Bone marrow (tissue), 2 donors: ENCODE measurements around the gene ATXN3.
"Not testable (repeated sequence)": the region's sequence is repeated elsewhere in the genome, so short reads cannot be mapped to it uniquely, and the experiment has no call there.

Source experiments
- DNase-seq, 2 donors: peaks; one replicate each; lab custom pipeline; 2025; lab: John Stamatoyannopoulos, UW

The ATXN3 gene

DNA sequence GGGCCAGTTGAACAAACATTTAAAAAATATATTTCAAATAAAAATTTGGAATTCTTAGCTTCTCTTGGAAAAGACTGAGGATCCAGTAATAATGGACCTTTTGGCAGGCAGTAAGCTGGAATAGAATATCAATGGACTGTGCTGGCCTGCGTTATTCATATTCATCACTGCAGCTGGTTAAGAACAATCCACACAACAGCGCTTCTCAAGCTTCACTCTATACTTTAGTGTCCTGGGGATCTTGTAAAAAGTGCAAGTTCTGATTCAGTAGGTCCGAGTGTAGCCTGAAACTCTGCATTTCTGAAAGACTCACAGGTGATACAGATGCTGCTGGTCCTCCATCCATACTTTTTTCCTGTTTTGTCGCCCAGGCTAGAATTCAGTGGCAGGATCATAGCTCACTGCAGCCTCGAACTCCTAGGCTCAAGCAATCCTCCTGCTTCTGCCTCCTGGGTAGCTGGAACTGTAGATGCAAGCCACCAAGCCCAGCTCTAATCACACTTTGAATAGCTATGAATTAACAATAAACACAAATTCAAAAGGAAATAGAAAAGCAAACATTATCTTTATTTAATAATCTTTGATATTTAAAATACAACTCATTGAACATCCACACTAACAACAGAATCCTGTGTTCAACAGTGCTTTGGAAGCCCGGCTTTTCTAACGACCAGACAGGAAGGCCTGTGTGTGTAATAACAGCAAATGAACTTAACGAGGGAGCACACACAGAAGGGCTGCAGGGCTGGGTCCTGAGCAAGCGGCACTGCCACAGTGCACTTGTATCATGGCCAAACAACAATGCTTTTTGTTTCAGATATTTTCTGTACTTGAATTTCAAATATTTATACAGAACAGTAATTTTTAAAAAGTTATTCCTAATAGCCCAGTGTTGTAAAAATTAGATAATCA is 48.1 kb downstream of the ATXN3 start:
- DNase-seq: no peak

DNA sequence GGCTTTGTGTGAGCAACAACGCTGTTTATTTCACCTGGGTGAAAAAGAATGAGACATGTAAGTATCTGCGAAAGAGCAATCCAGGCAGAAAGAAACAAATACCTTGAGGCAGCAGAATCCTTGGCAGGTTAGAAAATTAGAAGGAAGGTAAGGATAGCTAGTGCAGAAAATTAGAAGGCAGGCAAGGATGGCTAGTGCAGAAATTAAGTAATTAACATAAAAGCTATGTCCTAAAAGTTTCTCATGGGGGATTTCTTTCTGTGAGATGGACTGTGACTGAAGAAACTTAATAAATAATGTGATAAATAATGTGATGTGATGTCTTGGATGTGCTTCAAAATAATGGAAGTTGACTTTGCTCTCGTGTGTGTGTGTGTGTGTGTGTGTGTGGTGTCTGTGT is 56.6 kb downstream of the ATXN3 start:
- DNase-seq: no peak

DNA sequence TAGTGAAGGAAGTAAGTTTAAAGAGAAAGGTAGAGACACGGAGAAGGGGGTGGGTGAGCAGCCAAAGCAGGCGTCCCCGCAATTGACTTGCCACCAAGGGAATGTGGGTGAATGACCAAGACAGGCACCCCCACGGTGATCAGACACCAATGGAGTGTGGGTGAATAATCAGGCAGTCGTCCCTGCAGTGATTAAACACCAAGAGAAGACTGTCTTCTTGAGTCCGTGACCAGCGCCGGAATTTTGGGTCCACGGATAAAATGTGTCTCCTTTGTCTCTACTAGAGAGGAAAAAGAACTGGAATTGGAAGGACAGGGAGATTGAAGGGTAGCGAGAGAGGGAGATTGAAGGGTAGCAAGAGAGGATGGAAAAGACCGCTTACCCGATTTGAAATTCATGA is 57.2 kb downstream of the ATXN3 start:
- not testable (repeated sequence) for DNase-seq

DNA sequence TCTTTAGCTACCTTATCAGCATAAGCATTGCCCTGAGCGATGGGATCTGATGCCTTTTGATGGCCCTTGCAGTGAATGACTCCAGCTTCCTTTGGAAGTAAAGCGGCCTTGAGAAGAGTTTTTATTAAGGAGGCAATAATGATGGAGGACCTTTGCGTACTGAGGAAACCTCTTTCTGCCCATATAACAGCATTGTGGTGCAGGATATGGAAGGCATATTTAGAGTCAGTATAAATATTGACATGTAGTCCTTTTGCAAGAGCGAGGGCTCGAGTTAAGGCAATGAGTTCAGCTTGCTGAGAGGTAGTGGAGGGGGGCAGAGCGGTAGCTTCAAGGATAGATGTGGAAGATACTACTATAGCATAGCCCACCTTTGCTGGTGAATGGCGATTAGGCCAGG is 60.5 kb downstream of the ATXN3 start:
- DNase-seq: not testable (repeated sequence)

DNA sequence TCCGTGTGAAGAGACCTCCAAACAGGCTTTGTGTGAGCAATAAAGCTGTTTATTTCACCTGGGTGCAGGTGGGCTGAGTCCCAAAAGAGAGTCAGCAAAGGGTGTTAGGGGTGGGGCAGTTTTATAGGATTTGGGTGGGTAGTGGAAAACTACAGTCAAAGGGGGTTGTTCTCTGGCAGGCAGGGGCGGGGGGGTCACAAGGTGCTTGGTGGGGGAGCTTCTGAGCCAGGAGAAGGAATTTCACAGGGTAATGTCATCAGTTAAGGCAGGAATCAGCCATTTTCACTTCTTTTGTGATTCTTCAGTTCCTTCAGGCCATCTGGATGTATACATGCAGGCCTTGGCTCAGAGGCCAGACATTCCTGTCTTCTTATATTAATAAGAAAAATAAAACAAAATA is 64.6 kb downstream of the ATXN3 start:
- DNase-seq: not testable (repeated sequence)

DNA sequence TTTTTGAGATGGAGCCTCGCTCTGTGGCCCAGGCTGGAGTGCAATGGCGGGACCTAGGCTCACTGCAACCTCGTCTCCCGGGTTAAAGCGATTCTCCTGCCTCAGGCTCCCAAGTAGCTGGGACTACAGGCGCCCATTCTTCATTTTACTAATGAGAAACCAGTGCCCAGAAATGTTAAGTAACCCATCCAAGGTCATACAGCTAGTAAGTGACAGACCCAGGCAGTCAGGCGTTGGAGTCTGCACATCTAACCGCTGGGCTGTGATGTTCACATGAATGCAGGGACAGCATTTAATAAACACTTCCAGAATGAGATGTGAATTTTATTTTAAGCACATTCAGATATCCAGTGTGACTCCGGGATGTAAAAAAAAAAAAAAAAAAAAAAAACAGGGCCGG is 65.2 kb downstream of the ATXN3 start:
- DNase-seq: no peak

DNA sequence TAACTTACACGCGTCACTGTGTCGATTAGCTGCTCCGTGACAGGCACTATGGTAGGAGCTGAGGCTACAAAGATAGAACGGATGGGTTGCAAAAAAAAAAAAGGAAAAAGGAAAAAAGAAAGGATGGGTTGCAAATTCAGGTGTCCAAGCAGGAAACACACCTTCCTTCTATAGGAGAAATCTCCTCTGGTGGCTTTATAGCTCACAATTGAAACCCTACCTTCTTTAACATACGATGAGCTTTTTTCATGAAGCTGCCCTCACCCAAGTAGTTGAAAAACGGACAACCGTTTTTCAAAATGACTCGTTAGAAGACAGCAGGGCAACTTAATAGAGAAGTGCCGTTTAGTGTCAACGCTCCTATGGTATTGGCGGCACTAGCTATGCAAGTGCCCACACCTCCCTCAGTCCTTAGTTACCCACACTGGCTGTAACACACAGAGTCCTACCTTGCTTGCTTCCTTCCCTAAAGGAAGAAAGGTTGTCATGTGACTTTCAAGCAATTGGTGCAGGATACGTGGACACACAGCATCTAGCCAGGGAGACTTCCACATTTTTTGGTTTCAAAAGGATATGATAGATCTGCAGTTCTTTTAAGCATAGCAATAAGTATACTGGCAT is 65.8 kb downstream of the ATXN3 start:
- no peak for DNase-seq

DNA sequence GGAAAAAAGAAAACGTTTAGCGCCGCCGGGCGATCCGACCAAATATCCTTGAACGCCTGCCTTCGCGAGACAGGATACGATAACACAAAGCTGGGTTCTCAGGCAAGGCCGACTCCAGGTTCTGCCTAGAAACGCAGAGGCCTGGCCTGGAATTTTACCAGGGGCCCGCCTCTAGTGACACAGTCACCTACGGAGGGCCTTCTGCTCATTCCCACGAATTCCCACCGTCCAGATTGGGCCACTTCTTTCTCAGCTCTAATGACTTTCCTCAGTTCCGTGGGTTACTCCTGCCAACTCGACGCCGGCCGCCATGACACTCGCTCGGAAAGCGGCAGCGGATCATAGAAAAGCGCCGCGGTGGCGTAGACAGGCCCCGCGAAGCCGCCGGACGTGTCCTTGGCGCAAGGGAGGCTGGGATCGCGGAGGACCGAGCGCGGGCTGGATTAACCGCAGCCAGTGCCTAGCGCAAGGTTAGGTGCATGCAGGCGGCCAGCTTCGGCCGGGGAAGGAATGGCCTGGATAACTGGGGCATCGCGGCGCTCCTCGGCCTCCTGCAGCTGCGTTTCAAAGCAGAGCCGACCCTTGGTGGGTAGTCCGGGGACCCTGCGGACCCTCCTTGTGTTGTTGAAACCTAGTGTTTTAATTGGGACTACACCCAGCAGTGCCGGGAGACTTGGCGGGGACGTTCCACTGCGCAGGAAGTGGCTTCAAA is 66.5 kb downstream of the ATXN3 start, which contains the start of gene TRIP11:
TRIP11 (minus strand) TSS at position 341 of the 712 bp plus-strand sequence. CDS start 374 bp downstream, outside the sequence.
- peak; percentile 69 to 75 for DNase-seq

DNA sequence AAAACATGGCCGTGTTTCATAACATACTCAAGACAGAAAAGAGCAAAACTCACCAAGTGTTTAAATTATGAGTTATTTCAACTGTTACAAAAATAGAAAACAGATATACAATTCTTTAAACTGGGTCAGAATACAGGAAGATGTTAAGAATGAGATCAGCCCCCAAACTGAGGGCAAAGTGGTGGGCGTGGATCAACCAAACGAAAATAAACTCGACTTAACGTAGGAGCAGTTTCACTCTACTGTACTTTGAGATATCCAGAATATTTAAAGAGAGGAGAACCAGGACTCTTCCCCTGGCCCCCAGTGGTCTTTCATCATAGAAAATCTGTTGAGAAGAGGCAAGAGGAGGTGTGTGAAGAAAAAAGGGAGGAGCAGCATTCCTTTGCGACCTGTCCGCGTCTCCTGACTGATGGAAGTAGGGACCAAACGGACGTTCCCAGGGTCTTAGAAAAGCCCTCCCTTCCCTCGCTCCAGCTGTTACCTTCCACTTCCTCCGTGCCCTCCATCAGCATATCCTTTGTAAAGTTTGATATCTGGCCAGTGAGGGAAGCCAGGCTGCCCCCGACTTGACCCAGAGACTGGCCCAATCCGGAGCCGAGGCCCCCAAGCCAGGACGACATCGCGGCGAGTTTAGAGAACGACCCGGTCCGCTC is 67.2 kb downstream of the ATXN3 start:
- DNase-seq: peak in 1 of 2 donors; percentile 7

DNA sequence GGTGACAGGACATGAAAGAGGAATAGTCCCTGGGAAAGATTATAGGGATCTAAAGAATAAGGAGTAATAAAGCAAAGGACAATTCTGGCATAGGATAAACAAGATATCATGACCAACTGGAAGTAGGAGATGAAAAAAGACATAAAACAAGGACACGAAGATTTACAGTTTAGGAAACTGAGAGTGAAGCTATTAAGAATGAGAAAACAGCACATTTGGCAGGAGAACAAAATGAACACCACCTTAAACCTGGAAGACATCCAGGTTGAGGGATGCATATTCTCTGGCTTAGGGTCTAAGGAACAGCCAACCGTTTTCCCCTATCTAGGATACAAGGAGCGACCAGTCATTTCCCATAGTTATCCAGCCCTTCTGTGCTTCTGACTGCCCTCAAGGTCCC is 68.4 kb downstream of the ATXN3 start:
- no peak for DNase-seq

DNA sequence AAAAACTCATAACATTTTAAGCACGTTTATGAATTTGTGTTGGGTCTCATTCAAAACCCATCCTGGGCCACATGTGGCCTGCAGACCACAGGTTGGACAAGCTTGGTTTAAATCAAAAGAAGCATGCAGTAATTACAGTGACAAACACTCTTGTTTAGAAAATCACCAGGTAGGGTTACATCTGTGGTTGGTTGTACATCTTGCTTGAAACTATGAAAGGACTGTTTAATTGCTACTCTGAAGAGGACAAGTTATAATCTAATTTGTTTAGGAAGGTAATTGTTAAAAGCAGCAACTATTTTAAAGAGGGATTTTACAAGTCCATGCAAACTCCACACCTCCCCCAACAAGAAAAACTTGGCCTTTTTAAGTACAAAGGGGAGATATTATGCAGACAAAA is 70.5 kb downstream of the ATXN3 start:
- no peak for DNase-seq

DNA sequence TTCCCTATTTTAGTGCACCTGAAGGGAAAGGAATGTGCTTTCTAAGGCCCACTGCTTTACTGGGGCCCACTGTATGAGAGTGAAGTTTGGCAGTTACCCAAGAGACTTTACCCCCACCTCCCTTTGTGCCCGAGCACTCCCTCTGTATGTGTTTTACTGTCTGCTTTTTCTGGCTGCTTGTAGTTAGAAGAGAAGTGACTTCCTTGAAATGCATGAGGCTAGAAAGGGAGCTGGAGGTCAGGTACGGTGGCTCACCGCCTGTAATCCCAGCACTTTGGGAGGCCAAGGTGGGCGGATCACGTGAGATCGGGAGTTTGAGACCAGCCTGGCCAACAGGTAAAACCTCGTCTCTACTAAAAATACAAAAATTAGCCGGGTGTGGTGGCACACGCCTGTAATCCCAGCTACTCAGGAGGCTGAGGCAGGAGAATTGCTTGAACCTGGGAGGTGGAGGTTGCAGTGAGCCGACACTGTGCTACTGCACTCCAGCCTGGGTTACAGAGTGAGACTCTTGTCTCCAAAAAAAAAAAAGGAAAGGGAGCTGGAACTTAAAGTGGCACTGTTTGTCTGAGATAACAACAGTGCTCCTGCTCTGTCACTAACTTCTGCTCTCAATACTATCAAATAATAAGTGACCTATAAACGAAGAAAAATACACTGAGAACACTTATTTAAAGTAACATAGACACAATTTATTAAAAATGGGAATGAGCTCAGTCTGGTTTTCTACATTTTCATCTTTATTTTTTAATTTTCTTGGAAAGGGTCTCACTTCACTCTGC is 72.3 kb downstream of the ATXN3 start:
- no peak for DNase-seq

DNA sequence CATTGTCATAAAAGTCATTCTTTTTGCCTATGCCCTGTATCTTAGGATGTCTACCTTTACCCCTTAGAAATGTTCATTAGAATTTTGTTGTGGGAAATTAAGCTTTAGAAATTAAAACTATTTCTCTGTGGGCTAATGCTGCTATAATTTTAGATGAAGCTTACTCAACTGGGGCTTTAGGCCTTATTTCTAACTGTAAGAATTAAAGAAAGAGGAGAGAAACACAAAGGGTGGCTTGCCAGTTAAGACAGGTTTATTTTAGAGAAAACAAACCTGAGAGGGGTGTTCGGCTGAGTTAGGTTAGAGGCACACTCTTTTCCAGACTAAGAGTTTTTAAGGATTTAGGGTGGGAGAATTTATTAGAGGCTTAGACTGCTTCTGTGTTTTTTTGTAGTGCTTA is 72.9 kb downstream of the ATXN3 start:
- DNase-seq: no peak

DNA sequence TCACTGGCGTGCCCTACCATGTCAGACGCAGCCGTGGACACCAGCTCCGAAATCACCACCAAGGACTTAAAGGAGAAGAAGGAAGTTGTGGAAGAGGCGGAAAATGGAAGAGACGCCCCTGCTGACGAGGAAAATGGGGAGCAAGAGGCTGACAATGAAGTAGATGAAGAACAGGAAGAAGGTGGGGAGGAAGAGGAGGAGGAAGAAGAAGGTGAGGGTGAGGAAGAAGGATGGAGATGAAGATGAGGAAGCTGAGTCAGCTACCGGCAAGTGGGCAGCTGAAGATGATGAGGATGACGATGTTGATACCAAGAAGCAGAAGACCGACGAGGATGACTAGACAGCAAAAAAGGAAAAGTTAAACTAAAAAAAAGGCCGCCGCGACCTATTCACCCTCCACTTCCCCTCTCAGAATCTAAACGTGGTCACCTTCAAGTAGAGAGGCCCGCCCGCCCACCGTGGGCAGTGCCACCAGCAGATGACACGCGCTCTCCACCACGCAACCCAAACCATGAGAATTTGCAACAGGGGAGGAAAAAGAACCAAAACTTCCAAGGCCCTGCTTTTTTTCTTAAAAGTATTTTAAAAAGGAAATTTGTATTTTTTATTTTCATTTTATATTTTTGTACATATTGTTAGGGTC is 79.7 kb downstream of the ATXN3 start:
- no peak for DNase-seq

DNA sequence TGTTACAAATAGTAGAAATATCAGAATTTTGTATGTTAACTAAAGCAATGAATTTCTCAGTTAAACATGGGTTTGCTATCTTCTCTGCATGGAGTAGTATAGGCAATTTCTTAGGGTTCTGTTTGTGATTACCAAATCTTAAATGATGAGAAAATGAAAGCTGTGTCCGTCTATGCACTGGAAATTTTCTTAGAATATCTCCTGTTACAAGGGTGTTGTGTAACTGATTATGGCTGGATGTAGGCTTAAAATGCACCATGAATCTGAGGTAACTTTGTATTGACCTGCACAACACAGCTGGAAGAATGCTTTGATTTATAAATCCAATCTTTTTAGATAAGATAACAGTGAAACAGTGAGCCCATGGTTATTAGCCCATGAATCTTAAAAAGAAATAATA is 84.3 kb downstream of the ATXN3 start:
- no peak for DNase-seq

DNA sequence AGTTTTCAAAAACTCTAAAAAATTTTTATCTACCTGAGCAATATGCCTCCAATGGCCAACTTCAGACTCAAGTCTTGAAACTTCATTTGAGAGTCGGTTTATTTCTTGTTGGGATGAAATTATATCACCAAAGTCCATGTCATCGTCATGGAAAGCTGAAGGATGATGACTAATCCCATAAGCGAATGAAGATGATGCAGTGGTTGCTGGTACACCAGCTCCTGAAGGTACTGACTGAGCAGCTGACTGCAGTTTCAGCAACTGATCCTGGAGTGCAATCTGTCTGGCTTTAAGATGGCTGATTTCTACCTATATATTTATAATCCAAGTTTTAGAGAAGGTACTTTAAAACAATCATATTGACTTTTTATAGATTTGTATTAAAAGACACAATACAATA is 84.9 kb downstream of the ATXN3 start:
- no peak for DNase-seq

DNA sequence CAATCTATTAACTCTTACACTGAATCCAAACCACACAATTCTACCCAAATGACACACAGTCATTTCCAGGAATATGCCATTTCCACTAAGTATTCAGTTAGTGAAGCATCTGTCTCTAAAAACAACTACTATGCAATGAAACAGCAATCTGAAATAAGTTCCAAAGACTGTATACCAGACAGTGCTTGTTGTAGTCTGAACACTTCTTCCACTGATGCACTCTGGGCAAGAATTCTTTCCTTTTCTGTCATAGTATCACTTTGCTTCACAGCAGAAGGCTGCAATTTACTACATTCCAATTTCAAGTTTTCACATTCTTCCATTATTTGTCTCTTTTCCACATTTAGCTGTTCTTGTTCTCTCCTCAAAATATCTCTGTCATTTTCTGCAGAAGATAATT is 92.3 kb downstream of the ATXN3 start:
- DNase-seq: no peak

DNA sequence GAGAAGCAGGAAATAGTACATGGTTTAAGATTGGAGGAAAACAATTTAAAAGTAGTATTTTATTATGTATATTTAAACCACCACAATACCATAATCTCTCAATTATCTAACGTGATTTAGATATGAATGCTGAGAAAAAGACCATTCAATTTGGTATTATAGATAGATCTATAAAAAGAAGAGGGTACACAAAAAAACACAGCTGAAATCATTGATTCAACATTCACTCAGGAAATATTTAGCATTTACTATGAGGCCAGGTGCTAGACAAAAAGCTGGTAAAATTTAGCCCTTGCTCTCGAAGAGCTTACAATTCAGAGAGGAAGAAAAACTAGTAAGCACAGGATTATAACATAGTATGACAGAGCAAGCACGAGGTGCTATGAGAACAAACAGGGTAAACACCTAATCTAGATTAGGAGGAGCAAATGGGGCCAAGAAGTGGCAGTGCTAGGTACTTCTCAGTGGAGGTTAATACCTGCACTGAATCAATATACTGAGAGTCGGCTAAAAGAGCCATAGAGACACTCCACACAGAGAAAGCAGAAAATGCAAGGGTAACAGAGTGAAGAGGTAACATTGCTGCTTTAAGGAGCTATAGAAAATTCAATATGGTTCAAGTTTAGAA is 94.1 kb downstream of the ATXN3 start:
- DNase-seq: no peak

DNA sequence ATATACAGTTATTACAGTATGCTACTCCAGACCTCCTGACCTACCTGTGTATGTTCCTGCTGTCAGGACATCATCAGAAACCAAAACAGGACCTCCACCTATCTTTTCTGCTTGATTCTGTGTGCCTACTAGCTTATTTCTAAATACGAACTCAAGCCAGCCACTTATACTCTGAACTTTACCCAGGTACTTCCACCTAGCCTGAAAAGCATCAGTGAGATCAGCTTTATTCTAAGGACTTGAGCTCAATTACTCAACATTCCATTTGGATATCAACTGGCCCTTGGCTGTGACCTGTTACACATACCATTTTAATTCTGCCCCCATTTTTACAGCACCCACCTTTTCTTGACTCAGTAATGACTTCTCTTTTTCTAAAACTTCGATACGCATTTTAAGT is 95.7 kb downstream of the ATXN3 start:
- DNase-seq: no peak

DNA sequence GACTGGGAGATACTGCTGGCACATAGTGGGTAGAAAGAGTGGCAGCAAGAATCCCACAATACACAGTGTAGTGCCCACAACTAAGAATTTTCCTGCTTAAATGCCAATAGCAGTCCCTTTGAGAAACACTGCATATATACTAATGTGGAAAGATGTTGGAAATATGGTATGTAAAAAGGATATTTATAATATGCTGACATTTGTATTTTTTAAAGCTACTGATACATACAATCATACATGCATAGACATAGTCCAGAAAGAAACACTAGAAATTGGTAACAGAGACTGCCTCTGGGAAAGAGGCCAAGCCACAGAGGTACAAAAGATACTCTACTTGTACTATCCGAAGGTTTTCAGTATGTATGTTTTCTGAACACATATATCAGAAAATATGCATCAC is 96.8 kb downstream of the ATXN3 start:
- no peak for DNase-seq
